ENCODE measurements around the gene TTBK2. TPM values are rescaled to one million over a fixed set of nuclear protein-coding genes. Genes with fewer than 3 reads are reported as not detected.

The TTBK2 gene
- total RNA-seq, 1 donor from 2014 or later, result 20.6 TPM

GRCh38 chr15:42737529-42738328, 182.8 kb downstream of the TTBK2 start:
- ATAC-seq, result no peak
- intact Hi-C loops (cut with DNase I), result loop anchor here (10.0 kb wide), 1 partner anchor 187 kb away; the partner anchor contains the start of gene TTBK2
- no peak for DNase-seq (ENCODE audit: missing footprints)

GRCh38 chr15:42736793-42737528, 183.6 kb downstream of the TTBK2 start, which contains the start of gene CDAN1:
Gene CDAN1, minus strand, starts transcription at chr15:42737128. Its CDS starts 26 bp downstream, at chr15:42737102.
- peak; percentile 95 for DNase-seq (ENCODE audit: missing footprints)
- intact Hi-C loops (cut with DNase I), result loop anchor here (10.0 kb wide), 1 partner anchor 188 kb away; the partner anchor contains the start of gene TTBK2
- peak; percentile 97 for ATAC-seq

GRCh38 chr15:42736178-42736792, 184.3 kb downstream of the TTBK2 start:
- ATAC-seq (peak; percentile 38), DNase-seq (ENCODE audit: missing footprints) (no peak)
- intact Hi-C loops (cut with DNase I), result loop anchor here (10.0 kb wide), 1 partner anchor 189 kb away; the partner anchor contains the start of gene TTBK2

GRCh38 chr15:42735382-42736165, 185.0 kb downstream of the TTBK2 start:
- intact Hi-C loops (cut with DNase I), result loop anchor here (10.0 kb wide), 1 partner anchor 189 kb away; the partner anchor contains the start of gene TTBK2
- DNase-seq (ENCODE audit: missing footprints) (no peak), ATAC-seq (no peak)

- DNase-seq (ENCODE audit: missing footprints) (no peak), ATAC-seq (no peak)
- intact Hi-C loops (cut with DNase I), result loop anchor here (10.0 kb wide), 1 partner anchor 191 kb away; the partner anchor contains the start of gene TTBK2
Observed at GRCh38 chr15:42734076-42734672, 186.4 kb downstream of the TTBK2 start.

- DNase-seq (ENCODE audit: missing footprints) (no peak), ATAC-seq (no peak)
- intact Hi-C loops (cut with DNase I), result loop anchor here (10.0 kb wide), 1 partner anchor 192 kb away; the partner anchor contains the start of gene TTBK2
Observed at GRCh38 chr15:42733027-42733426, 187.6 kb downstream of the TTBK2 start.

- ATAC-seq (no peak), DNase-seq (ENCODE audit: missing footprints) (no peak)
- intact Hi-C loops (cut with DNase I), result loop anchor here (10.0 kb wide), 1 partner anchor 193 kb away; the partner anchor contains the start of gene TTBK2
Observed at GRCh38 chr15:42732095-42732827, 188.3 kb downstream of the TTBK2 start.

- DNase-seq (ENCODE audit: missing footprints) (no peak), ATAC-seq (no peak)
- intact Hi-C loops (cut with DNase I), result loop anchor here (10.0 kb wide), 1 partner anchor 193 kb away; the partner anchor contains the start of gene TTBK2
Observed at GRCh38 chr15:42731461-42731860, 189.1 kb downstream of the TTBK2 start.

- intact Hi-C loops (cut with DNase I), result loop anchor here (10.0 kb wide), 1 partner anchor 194 kb away; the partner anchor contains the start of gene TTBK2
- DNase-seq (ENCODE audit: missing footprints) (no peak), ATAC-seq (no peak)
Observed at GRCh38 chr15:42730536-42730935, 190.0 kb downstream of the TTBK2 start.

- DNase-seq (ENCODE audit: missing footprints) (no peak), ATAC-seq (no peak)
- intact Hi-C loops (cut with DNase I), result loop anchor here (10.0 kb wide), 1 partner anchor 195 kb away; the partner anchor contains the start of gene TTBK2
Observed at GRCh38 chr15:42730135-42730534, 190.4 kb downstream of the TTBK2 start.

GRCh38 chr15:42729409-42729808, 191.2 kb downstream of the TTBK2 start:
- intact Hi-C loops (cut with DNase I), result no loop called here
- ATAC-seq, result no peak
- no peak for DNase-seq (ENCODE audit: missing footprints)

- ATAC-seq (no peak), DNase-seq (ENCODE audit: missing footprints) (no peak)
- intact Hi-C loops (cut with DNase I), result no loop called here
Observed at GRCh38 chr15:42728972-42729371, 191.6 kb downstream of the TTBK2 start.

GRCh38 chr15:42728560-42728959, 192.0 kb downstream of the TTBK2 start:
- intact Hi-C loops (cut with DNase I), result no loop called here
- ATAC-seq (no peak), DNase-seq (ENCODE audit: missing footprints) (no peak)

- intact Hi-C loops (cut with DNase I), result no loop called here
- ATAC-seq (no peak), DNase-seq (ENCODE audit: missing footprints) (no peak)
Observed at GRCh38 chr15:42727750-42728381, 192.7 kb downstream of the TTBK2 start.

- ATAC-seq, result no peak
- intact Hi-C loops (cut with DNase I), result no loop called here
- no peak for DNase-seq (ENCODE audit: missing footprints)
Observed at GRCh38 chr15:42726114-42726513, 194.5 kb downstream of the TTBK2 start.

GRCh38 chr15:42725331-42725903, 195.2 kb downstream of the TTBK2 start:
- intact Hi-C loops (cut with DNase I), result no loop called here
- ATAC-seq (no peak), DNase-seq (ENCODE audit: missing footprints) (no peak)

All from Right ventricle myocardium inferior (tissue), 1 donor.